ENCODE results near the gene AFF3.
"Not testable (repeated sequence)": the region's sequence is repeated elsewhere in the genome, so short reads cannot be mapped to it uniquely, and the experiment has no call there.

The AFF3 gene, protein sequence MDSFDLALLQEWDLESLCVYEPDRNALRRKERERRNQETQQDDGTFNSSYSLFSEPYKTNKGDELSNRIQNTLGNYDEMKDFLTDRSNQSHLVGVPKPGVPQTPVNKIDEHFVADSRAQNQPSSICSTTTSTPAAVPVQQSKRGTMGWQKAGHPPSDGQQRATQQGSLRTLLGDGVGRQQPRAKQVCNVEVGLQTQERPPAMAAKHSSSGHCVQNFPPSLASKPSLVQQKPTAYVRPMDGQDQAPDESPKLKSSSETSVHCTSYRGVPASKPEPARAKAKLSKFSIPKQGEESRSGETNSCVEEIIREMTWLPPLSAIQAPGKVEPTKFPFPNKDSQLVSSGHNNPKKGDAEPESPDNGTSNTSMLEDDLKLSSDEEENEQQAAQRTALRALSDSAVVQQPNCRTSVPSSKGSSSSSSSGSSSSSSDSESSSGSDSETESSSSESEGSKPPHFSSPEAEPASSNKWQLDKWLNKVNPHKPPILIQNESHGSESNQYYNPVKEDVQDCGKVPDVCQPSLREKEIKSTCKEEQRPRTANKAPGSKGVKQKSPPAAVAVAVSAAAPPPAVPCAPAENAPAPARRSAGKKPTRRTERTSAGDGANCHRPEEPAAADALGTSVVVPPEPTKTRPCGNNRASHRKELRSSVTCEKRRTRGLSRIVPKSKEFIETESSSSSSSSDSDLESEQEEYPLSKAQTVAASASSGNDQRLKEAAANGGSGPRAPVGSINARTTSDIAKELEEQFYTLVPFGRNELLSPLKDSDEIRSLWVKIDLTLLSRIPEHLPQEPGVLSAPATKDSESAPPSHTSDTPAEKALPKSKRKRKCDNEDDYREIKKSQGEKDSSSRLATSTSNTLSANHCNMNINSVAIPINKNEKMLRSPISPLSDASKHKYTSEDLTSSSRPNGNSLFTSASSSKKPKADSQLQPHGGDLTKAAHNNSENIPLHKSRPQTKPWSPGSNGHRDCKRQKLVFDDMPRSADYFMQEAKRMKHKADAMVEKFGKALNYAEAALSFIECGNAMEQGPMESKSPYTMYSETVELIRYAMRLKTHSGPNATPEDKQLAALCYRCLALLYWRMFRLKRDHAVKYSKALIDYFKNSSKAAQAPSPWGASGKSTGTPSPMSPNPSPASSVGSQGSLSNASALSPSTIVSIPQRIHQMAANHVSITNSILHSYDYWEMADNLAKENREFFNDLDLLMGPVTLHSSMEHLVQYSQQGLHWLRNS (N-terminal part only)

DNA sequence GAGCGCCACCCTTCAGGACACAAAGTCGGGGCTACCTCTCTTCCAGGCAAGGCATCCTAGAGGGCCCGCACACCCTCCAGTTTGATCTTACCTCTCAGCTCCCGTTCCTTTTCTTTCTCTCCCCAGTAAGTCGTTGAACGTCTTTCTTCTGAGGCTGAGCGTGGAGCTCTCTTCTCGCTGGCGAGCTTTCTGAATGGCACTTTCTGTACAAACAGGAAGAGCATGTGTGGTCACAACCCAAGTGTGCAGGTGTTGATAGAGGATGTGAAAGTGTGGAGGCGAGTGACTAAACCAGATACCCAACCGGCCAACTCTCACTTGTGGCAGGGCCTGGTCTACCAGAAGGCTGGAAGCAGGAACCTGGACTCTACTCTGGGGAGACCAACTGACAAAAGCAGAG lies at the start of gene AFF3:
Gene AFF3 (minus strand): TSS at position 198 of the 400 bp plus-strand sequence. CDS start 38,136 bp downstream, outside the sequence.
- peak in 1 of 2 donors; percentile 54 for DNase-seq (ENCODE audit: low read depth in 1 of 2, low spot score in 1 of 2)

DNA sequence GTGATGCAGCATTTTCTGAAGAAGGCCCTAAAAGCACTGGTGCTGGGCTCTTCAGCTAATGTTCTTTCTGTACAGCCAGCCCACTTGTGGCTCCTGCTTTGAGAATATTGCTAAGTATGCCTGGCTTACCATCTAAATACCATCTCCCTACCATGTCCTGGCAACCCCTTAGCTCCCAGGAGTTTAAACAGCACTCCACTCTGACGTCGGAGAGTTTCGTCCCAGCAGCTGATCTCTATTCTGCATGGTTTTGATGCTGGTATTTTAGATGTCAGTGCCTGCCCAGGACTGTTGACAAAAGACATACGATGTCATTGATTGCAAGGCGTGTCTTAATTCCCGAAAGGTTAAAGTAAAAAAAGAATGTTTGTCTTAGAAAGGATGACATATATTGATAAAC lies 47.0 kb upstream of the AFF3 start:
- DNase-seq (ENCODE audit: low read depth in 1 of 2, low spot score in 1 of 2), result no peak

- no peak for DNase-seq (ENCODE audit: low read depth in 1 of 2, low spot score in 1 of 2)
These were observed 45.9 kb upstream of the AFF3 start for GRCh38 chr2:100188326-100188725.

- no peak for DNase-seq (ENCODE audit: low read depth in 1 of 2, low spot score in 1 of 2)
These were observed 43.7 kb upstream of the AFF3 start for GRCh38 chr2:100186126-100186525.

GRCh38 chr2:100185516-100185915 lies 43.1 kb upstream of the AFF3 start:
- DNase-seq (ENCODE audit: low read depth in 1 of 2, low spot score in 1 of 2), result no peak

DNA sequence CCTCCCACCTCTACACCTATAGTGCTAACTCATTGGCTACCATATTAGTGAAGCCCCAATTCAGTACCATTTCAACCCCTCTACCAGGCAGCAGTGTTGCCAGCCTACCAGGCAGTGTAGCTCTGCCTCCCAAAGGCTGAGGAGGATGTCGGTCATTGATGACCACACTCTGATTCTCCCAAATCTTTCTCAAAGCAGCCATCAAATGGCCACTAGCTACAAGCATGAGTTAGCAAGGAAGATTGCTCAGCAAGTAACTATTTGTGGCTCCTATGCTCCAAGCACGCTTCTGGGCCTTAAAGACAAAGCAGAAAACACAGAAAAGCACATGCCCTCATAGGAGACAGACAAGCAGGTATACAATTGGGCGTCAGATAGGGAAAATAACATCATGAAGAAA lies 42.7 kb upstream of the AFF3 start:
- DNase-seq (ENCODE audit: low read depth in 1 of 2, low spot score in 1 of 2), result no peak

DNA sequence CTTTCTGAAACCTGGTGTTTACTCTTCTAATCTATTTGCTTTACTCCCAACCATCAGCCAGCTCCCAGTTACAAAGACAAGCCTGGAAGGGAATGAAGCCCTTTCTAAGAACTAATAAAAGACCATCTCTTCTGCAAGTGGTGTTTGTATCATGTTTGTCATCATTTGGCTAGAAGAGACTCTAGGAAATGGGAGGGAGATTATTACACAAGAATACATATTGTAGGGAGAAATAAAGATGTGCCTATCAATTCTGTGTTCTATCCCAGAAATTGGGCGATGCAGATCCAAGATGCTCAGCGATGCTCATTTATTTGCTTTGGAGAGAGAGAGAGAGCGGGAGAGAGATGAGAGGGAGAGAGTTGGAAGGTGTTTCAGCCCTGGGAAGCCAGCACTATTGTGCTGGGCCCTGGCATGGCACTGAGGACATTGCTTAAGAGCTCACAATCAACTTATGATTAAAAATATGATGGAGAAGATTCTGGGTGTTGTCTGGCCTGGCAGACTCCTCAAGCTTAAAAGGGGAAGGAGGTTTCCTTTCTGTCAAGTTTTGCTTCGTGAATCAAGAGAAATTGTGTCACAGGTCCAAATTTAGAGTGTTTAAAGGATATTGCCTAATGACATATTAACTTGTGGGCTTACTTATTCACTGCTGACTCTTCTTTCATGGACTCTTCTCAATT lies 41.8 kb upstream of the AFF3 start:
- no peak for DNase-seq (ENCODE audit: low read depth in 1 of 2, low spot score in 1 of 2)

- no peak for DNase-seq (ENCODE audit: low read depth in 1 of 2, low spot score in 1 of 2)
These were observed 40.3 kb upstream of the AFF3 start for GRCh38 chr2:100182494-100183361.

DNA sequence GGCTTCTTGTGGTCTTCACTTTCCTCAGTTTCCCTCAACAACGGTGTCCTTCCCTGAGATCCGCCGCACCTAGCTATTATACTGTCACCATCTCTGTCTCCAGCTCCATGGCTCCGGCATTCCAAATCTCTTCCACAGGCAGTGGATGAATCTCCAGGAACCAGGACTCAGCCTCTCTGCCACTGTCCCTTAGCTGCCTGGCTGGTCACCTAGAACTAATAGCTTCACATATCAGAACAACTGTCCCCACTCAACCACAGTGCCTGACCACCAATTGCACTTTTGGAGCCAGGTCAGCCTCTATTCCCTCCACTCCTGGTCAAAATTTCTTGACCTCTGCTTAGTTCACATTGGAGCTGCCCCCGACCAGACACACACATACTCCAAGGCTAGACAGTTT lies 38.1 kb upstream of the AFF3 start:
- no peak for DNase-seq (ENCODE audit: low read depth in 1 of 2, low spot score in 1 of 2)

GRCh38 chr2:100179806-100180205 lies 37.4 kb upstream of the AFF3 start:
- no peak for DNase-seq (ENCODE audit: low read depth in 1 of 2, low spot score in 1 of 2)

GRCh38 chr2:100178864-100179263 lies 36.5 kb upstream of the AFF3 start:
- no peak for DNase-seq (ENCODE audit: low read depth in 1 of 2, low spot score in 1 of 2)

DNA sequence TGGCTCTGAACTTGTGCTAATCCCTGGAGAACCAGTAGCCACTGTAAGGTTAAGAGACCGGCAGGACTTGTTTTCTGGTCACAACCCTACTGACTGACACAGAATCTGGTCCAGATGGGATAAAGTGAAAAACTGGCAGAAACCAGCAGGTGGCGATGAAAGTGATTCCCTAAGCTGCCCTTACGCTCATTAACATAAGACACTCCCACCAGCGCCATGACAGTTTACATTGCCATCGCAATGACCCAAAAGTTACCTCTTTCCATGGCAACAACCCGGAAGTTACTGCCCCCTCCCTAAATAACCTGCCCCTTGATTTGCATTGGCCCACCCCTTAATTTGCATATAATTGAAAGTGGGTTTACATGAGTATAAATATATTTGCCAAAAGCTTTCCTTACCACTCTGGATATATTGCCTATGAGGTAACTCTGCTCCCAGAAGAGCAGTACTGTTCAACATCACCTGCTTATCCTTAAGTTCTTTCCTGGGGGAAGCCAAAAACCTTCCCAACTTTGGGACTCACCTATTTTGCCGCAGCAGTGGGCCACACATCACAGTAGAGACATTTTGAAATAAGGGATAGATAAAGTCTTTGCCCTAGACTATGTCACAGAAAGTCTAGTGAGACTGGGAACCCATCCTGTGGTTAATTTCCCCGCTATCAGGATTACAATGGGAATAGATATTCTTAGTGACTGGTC lies 35.8 kb upstream of the AFF3 start:
- peak in 1 of 2 donors; percentile 9 for DNase-seq (ENCODE audit: low read depth in 1 of 2, low spot score in 1 of 2)

DNA sequence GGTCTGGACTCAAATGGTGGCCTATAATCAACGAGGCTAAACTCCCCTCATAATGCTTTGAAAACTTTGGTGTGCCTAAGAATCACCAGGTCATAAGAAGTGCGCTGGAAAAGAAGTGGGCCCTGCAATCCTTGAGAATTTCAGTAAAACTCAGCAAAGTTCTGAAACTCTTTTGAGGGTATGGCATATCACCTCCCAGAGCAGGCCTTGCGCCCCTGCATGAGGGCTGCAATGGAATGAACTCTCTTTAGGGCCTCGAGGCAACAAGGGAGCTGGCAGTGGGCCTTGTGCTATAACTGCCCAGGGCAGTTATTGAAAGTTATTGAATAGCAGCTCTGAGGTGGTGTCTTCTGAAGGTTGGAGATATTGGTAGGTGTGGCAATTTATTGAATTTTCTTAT lies 34.5 kb upstream of the AFF3 start:
- no peak for DNase-seq (ENCODE audit: low read depth in 1 of 2, low spot score in 1 of 2)

DNA sequence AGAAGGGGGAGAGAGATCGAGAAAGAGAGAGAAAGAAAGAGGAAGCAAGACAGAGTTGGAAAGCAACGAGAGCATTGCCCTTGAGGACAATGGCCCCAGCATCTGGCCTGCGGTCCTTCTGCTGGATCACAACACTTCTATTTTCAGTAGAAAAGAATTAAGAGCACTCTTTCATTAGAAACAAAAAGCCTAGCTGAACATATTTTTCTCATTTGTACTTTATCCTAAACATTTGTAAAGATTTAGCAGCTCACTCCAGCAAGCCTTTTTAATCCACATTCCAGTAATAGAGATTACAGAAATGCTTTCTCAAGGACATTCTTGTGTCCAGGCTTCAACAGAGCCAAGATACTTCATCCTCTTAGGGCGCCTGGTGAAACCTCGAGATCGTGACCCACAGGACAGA lies 31.6 kb upstream of the AFF3 start:
- DNase-seq (ENCODE audit: low read depth in 1 of 2, low spot score in 1 of 2), result no peak

DNA sequence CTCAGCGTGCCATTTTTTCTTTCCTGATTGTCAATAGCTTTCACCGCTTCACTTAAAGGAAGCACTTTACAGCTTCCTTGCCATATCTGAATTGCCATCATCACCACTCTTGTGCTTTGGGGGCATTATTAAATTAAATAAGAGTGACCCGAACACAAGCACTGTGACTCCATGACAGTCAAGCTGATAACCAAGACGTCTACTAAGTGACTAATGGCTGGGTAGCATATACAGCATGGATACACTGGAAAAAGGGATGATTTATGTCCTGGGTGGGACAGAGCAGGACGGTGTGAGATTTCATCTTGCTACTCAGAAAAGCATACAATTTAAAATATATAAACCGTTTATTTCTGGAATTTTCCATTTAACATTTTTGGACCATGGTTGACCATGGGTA lies 24.3 kb upstream of the AFF3 start:
- no peak for DNase-seq (ENCODE audit: low read depth in 1 of 2, low spot score in 1 of 2)

DNA sequence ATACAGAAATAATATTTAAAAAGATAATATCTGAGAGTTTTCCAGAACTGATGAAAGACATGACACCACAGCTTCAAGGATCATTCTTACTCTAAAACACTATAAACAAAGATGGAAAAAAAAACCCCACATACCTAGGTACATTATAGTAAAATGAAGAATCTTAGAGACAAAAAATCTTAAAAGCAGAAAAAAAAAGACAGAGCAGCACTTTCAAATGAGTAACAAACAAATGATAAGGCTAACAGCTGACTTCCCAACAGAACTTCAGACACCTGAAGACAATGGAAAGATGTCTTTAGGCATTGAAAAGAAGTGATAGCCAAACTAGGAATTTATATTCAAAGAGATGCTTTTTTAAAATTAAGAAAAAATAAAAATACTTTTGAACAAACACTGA lies 21.2 kb upstream of the AFF3 start:
- DNase-seq (ENCODE audit: low read depth in 1 of 2, low spot score in 1 of 2), result no peak

DNA sequence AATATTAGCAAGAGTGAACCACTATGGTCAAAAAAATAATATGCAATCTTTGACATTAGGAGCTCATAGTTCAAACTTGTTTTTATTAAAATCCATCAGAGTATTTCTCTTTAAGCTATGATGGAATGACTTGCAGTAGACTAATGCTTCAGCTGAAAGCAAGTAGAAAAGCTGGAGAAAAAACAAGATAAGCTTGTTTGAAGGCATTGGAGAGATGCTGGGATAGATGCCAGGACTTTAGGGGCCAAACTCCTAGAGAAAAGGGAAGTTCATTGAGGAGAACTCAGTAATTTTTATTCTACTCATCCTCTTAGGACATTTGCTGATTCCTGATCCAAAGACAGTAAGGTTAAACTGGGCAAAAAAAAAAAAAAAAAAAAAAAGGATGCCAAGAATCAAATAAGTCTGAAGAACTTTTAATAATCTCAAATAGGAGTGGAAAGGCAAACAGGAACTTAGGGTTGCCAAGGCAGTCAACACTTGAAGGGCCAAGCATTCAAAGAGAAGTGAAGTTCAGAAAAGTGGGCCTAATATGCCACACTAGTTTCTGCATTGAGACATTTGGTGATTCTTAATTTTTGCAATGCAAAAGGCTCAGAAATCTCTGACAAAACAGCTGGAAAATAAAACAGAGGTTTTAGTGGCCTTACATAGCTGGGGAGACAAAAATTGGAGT lies 19.7 kb upstream of the AFF3 start:
- DNase-seq (ENCODE audit: low read depth in 1 of 2, low spot score in 1 of 2), result no peak

- DNase-seq (ENCODE audit: low read depth in 1 of 2, low spot score in 1 of 2), result no peak
These were observed 18.0 kb upstream of the AFF3 start for GRCh38 chr2:100160396-100160795.

DNA sequence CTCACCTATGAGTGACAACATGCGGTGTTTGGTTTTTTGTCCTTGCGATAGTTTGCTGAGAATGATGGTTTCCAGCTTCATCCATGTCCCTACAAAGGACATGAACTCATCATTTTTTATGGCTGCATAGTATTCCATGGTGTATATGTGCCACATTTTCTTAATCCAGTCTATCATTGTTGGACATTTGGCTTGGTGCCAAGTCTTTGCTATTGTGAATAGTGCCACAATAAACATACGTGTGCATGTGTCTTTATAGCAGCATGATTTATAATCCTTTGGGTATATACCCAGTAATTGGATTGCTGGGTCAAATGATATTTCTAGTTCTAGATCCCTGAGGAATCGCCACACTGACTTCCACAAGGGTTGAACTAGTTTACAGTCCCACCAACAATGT lies 9.4 kb upstream of the AFF3 start:
- not testable (repeated sequence) for DNase-seq (ENCODE audit: low read depth in 1 of 2, low spot score in 1 of 2)

Measured in activated CD4-positive, alpha-beta T cell treated with anti-CD3 and anti-CD28 coated beads, Interleukin-2, amount 50 U/mL, for 24 hours (primary cell).